Measurements from ENCODE around the gene BRICD5.

DNA sequence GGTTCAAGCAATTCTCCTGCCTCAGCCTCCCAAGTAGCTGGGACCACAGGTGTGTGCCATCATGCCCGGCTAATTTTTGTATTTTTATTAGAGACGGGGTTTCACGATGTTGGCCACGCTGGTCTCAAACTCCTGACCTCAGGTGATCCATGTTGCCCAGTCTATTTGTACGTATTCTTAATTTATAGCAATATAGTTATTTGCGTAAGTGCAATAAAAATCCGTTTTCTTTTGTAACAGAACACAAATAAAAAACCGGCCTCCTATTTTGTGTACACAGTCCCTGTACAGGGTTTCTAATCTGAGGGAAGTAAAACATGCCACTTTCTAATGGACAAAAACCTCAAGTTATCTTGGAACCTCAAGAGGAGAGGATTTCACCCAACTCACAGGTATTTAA lies 49.6 kb upstream of the BRICD5 start:
- no peak for TF ChIP-seq EZH2phosphoT487 (IDR thresholded peaks at IDR 0.05)
- TF ChIP-seq, protein P1, sequence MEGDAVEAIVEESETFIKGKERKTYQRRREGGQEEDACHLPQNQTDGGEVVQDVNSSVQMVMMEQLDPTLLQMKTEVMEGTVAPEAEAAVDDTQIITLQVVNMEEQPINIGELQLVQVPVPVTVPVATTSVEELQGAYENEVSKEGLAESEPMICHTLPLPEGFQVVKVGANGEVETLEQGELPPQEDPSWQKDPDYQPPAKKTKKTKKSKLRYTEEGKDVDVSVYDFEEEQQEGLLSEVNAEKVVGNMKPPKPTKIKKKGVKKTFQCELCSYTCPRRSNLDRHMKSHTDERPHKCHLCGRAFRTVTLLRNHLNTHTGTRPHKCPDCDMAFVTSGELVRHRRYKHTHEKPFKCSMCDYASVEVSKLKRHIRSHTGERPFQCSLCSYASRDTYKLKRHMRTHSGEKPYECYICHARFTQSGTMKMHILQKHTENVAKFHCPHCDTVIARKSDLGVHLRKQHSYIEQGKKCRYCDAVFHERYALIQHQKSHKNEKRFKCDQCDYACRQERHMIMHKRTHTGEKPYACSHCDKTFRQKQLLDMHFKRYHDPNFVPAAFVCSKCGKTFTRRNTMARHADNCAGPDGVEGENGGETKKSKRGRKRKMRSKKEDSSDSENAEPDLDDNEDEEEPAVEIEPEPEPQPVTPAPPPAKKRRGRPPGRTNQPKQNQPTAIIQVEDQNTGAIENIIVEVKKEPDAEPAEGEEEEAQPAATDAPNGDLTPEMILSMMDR (IDR thresholded peaks at IDR 0.05), result no peak
